Mesenchymal stem cell (in vitro differentiated cells and primary cell): ENCODE data around the gene ROBO2.

ENCODE experiments used
- DNase-seq: peaks from one replicate; pipeline ENCODE4 v3.0.0-alpha.2; 2013
- H2AFZ ChIP-seq: one replicate; pipeline ENCODE4 v1.6.1; 2013; ENCODE audit warnings: low read depth, mild to moderate bottlenecking, control low read depth, inconsistent platforms, low read length, moderate library complexity
- H2AK5ac ChIP-seq: 2 replicates; pipeline ENCODE4 v1.6.1; 2013; ENCODE audit warnings: low read length, moderate library complexity, mild to moderate bottlenecking, inconsistent platforms; ENCODE audit not compliant: severe bottlenecking
- H2BK120ac ChIP-seq: one replicate; pipeline ENCODE4 v1.6.1; 2013; ENCODE audit warnings: low read depth, mild to moderate bottlenecking, inconsistent platforms, low read length, moderate library complexity
- H2BK12ac ChIP-seq, 2 experiments: one replicate each; pipeline ENCODE4 v1.6.1; 2013; ENCODE audit warnings: inconsistent platforms in 2 of 2, low read length in 2 of 2, mild to moderate bottlenecking in 2 of 2, moderate library complexity in 2 of 2, control low read depth in 1 of 2
- H2BK15ac ChIP-seq: one replicate; pipeline ENCODE4 v1.6.1; 2013; ENCODE audit warnings: mild to moderate bottlenecking, low read depth, inconsistent platforms; ENCODE audit not compliant: poor library complexity, severe bottlenecking
- H2BK5ac ChIP-seq: 2 replicates; pipeline ENCODE4 v1.6.1; 2013; ENCODE audit warnings: low read depth, mild to moderate bottlenecking, low read length, control low read depth, inconsistent platforms; ENCODE audit not compliant: poor library complexity, severe bottlenecking
- H3K14ac ChIP-seq, 2 experiments: one replicate each; pipeline ENCODE4 v1.6.1; 2013; ENCODE audit warnings: inconsistent platforms in 2 of 2, low read length in 2 of 2, control low read depth in 1 of 2, mild to moderate bottlenecking in 1 of 2, moderate library complexity in 1 of 2
- H3K18ac ChIP-seq, 2 experiments: one replicate each; pipeline ENCODE4 v1.6.1; 2013; ENCODE audit warnings: inconsistent platforms in 2 of 2, low read length in 2 of 2, control low read depth in 1 of 2, low read depth in 1 of 2, mild to moderate bottlenecking in 1 of 2
- H3K23ac ChIP-seq, 2 experiments: one replicate each; pipeline ENCODE4 v1.6.1; 2013; ENCODE audit warnings: inconsistent platforms in 2 of 2, low read length in 2 of 2, mild to moderate bottlenecking in 2 of 2, moderate library complexity in 2 of 2, control low read depth in 1 of 2
- H3K27ac ChIP-seq: 2 replicates; pipeline ENCODE4 v1.5.1; 2013; ENCODE audit warnings: mild to moderate bottlenecking, moderate library complexity, low read length, control low read depth, inconsistent platforms; ENCODE audit not compliant: poor library complexity, severe bottlenecking
- H3K27me3 ChIP-seq, 2 experiments: 2 replicates each; pipeline versions ENCODE4 v1.6.1 to v1.7.0; 2013; ENCODE audit warnings: low read length in 2 of 2, mild to moderate bottlenecking in 2 of 2, moderate library complexity in 2 of 2, control low read depth in 1 of 2, inconsistent platforms in 1 of 2; ENCODE audit not compliant: control insufficient read depth in 1 of 2, insufficient read depth in 1 of 2
- H3K36me3 ChIP-seq, 2 experiments: 2 replicates each; pipeline versions ENCODE4 v1.6.1 to v1.7.0; 2013; ENCODE audit warnings: low read length in 2 of 2, control low read depth in 1 of 2, inconsistent platforms in 1 of 2, low read depth in 1 of 2, mild to moderate bottlenecking in 1 of 2; ENCODE audit not compliant: insufficient read depth in 2 of 2, control insufficient read depth in 1 of 2
- H3K4ac ChIP-seq, 2 experiments: one replicate each; pipeline ENCODE4 v1.6.1; 2013; ENCODE audit warnings: inconsistent platforms in 2 of 2, low read length in 2 of 2, mild to moderate bottlenecking in 2 of 2, moderate library complexity in 2 of 2, control low read depth in 1 of 2, low read depth in 1 of 2
- H3K4me1 ChIP-seq: 2 replicates; pipeline ENCODE4 v1.6.1; 2013; ENCODE audit warnings: low read depth, low read length, control low read depth; ENCODE audit not compliant: control insufficient read depth, insufficient read depth
- H3K4me2 ChIP-seq: 2 replicates; pipeline ENCODE4 v1.6.1; 2013; ENCODE audit warnings: low read length, mild to moderate bottlenecking, inconsistent platforms; ENCODE audit not compliant: poor library complexity, severe bottlenecking
- H3K4me3 ChIP-seq, 2 experiments: 2 replicates each; pipeline versions ENCODE4 v1.5.1 to v1.7.0; 2013; ENCODE audit warnings: low read length in 2 of 2, mild to moderate bottlenecking in 2 of 2, control low read depth in 1 of 2, low read depth in 1 of 2; ENCODE audit not compliant: insufficient read depth in 1 of 2
- H3K79me1 ChIP-seq: replicated peaks from 2 replicates; pipeline ENCODE4 v1.6.1; 2013; ENCODE audit warnings: mild to moderate bottlenecking, control low read depth, low read length, inconsistent platforms; ENCODE audit not compliant: poor library complexity, severe bottlenecking
- H3K9ac ChIP-seq: 2 replicates; pipeline ENCODE4 v1.7.0; 2013; ENCODE audit warnings: mild to moderate bottlenecking, low read length, moderate library complexity
- H3K9me3 ChIP-seq: 2 replicates; pipeline ENCODE4 v1.7.0; 2013; ENCODE audit warnings: mild to moderate bottlenecking, low read length; ENCODE audit not compliant: control insufficient read depth
- H4K8ac ChIP-seq: one replicate; pipeline ENCODE4 v1.6.1; 2013; ENCODE audit warnings: inconsistent platforms, mild to moderate bottlenecking, low read length, moderate library complexity
- H4K91ac ChIP-seq: one replicate; pipeline ENCODE4 v1.6.1; 2013; ENCODE audit warnings: mild to moderate bottlenecking, low read length, inconsistent platforms
- WGBS: methylation state at CpG from one replicate; pipeline ENCODE4 v1.1.7; 2013; ENCODE audit warnings: mixed read lengths; 5-methylcytosine and 5-hydroxymethylcytosine counted together

Gene ROBO2

GRCh38 chr3:77489216-77489615 lies 449.3 kb downstream of the ROBO2 start:
- Histone ChIP-seq H3K4me2 (no peak overlapping the region), H4K91ac (no peak overlapping the region), H2BK15ac (no peak overlapping the region), H3K27ac (no peak overlapping the region), H3K36me3 (no peaks in the 10 kb centered on the region), H3K4ac (no peak overlapping the region), H3K79me1 (no peaks in the 10 kb centered on the region), H2BK5ac (no peak overlapping the region), H3K27me3 (no peaks in the 10 kb centered on the region), H3K4me1 (no peaks in the 10 kb centered on the region), H4K8ac (no peak overlapping the region), H2BK120ac (no peak overlapping the region), H3K4me3 (no peak overlapping the region), H3K9ac (no peak overlapping the region), H3K14ac (no peak overlapping the region), H3K23ac (no peak overlapping the region), H3K18ac (no peak overlapping the region), H2BK12ac (no peak overlapping the region), H2AFZ (no peak overlapping the region), H2AK5ac (no peak overlapping the region), H3K9me3 (peaks cover 19% of the 10 kb centered on the region)
- WGBS, result 50% methylated on average over 1 of the region's 1 CpG
- no peak for DNase-seq

- Histone ChIP-seq H3K27me3 (no peaks in the 10 kb centered on the region), H3K27ac (no peak overlapping the region), H3K9me3 (peaks cover 10% of the 10 kb centered on the region), H3K9ac (no peak overlapping the region), H2AK5ac (no peak overlapping the region), H4K91ac (no peak overlapping the region), H3K4me3 (no peak overlapping the region), H2BK15ac (no peak overlapping the region), H3K14ac (no peak overlapping the region), H3K4ac (no peak overlapping the region), H3K79me1 (no peaks in the 10 kb centered on the region), H3K18ac (no peak overlapping the region), H4K8ac (no peak overlapping the region), H2BK5ac (no peak overlapping the region), H3K36me3 (no peaks in the 10 kb centered on the region), H2BK12ac (no peak overlapping the region), H3K4me1 (no peaks in the 10 kb centered on the region), H3K23ac (no peak overlapping the region), H2BK120ac (no peak overlapping the region), H2AFZ (no peak overlapping the region), H3K4me2 (no peak overlapping the region)
- DNase-seq, result no peak
- WGBS, result no CpG with 5 or more reads among the region's 1 CpG
These were observed 452.1 kb downstream of the ROBO2 start for GRCh38 chr3:77491961-77492360.

- H3K14ac ChIP-seq, result no peak overlapping the region
- H3K9me3 ChIP-seq, result no peaks in the 10 kb centered on the region
- H3K9ac ChIP-seq, result no peak overlapping the region
- no peak overlapping the region for H3K4me3 ChIP-seq
- H2BK15ac ChIP-seq, result no peak overlapping the region
- DNase-seq, result no peak
- WGBS, result 85% methylated on average over 2 of the region's 2 CpGs
- H3K79me1 ChIP-seq, result no peaks in the 10 kb centered on the region
- no peak overlapping the region for H3K4ac ChIP-seq
- no peak overlapping the region for H3K27ac ChIP-seq
- no peak overlapping the region for H3K4me2 ChIP-seq
- no peak overlapping the region for H3K18ac ChIP-seq
- no peak overlapping the region for H4K8ac ChIP-seq
- H2AK5ac ChIP-seq, result no peak overlapping the region
- H3K4me1 ChIP-seq, result no peaks in the 10 kb centered on the region
- no peak overlapping the region for H4K91ac ChIP-seq
- no peaks in the 10 kb centered on the region for H3K36me3 ChIP-seq
- H2AFZ ChIP-seq, result no peak overlapping the region
- H3K27me3 ChIP-seq, result no peaks in the 10 kb centered on the region
- H2BK12ac ChIP-seq, result no peak overlapping the region
- H2BK5ac ChIP-seq, result no peak overlapping the region
- H2BK120ac ChIP-seq, result no peak overlapping the region
- H3K23ac ChIP-seq, result no peak overlapping the region
These were observed 460.8 kb downstream of the ROBO2 start for GRCh38 chr3:77500721-77501120.

- Histone ChIP-seq H3K36me3 (no peaks in the 10 kb centered on the region), H3K27ac (no peak overlapping the region), H3K9ac (no peak overlapping the region), H2BK120ac (no peak overlapping the region), H3K27me3 (no peaks in the 10 kb centered on the region), H3K4me2 (no peak overlapping the region), H2BK5ac (no peak overlapping the region), H3K4ac (no peak overlapping the region), H2BK15ac (no peak overlapping the region), H2BK12ac (no peak overlapping the region), H4K8ac (no peak overlapping the region), H3K4me1 (no peaks in the 10 kb centered on the region), H2AFZ (no peak overlapping the region), H3K14ac (no peak overlapping the region), H3K18ac (no peak overlapping the region), H3K79me1 (no peaks in the 10 kb centered on the region), H3K9me3 (no peaks in the 10 kb centered on the region), H3K4me3 (no peak overlapping the region), H3K23ac (no peak overlapping the region), H2AK5ac (no peak overlapping the region), H4K91ac (no peak overlapping the region)
- WGBS, result 90% methylated on average over 1 of the region's 5 CpGs
- DNase-seq, result no peak
These were observed 466.5 kb downstream of the ROBO2 start for GRCh38 chr3:77506384-77506783.
